Naive thymus-derived CD4-positive, alpha-beta T cell (primary cell): ENCODE results near the gene OSBPL9. TPM values are rescaled to one million over a fixed set of nuclear protein-coding genes. Genes with fewer than 3 reads are reported as not detected.

ENCODE experiments used
- ATAC-seq: fragments of 150-1000 bp; cut with Tn5 transposase; 2 replicates; pipeline ENCODE4 v1.10.0; 2021; ENCODE audit warnings: mild to moderate bottlenecking, moderate library complexity
- CTCF ChIA-PET: fragments of 350-600 bp; sonication (Branson Sonifier 250); formaldehyde crosslinking; loops from one replicate; lab custom pipeline; 2021; ENCODE audit warnings: antibody characterized with exemption; lab: Charles Lee
- POLR2A ChIA-PET: fragments of 350-600 bp; sonication (Branson Sonifier 250); formaldehyde crosslinking; loops from one replicate; lab custom pipeline; 2021; ENCODE audit warnings: antibody characterized with exemption, inconsistent platforms; lab: Charles Lee
- DNase-seq, 9 donors: peaks; one replicate each; pipeline versions ENCODE4 v3.0.0 to v3.0.0-alpha.2; 2020 to 2022; ENCODE audit warnings: mixed read lengths in 1 of 9
- H3K27ac ChIP-seq: one replicate; pipeline ENCODE4 v1.7.0; 2013; ENCODE audit warnings: mild to moderate bottlenecking, low read depth, low read length, moderate library complexity
- H3K27me3 ChIP-seq, 2 donors: one replicate each; pipeline ENCODE4 v1.7.0; 2013; ENCODE audit warnings: low read length in 2 of 2, mild to moderate bottlenecking in 2 of 2, moderate library complexity in 2 of 2; ENCODE audit not compliant: control insufficient read depth in 2 of 2, insufficient read depth in 2 of 2
- H3K36me3 ChIP-seq, 3 experiments: 1 replicate in 2 of 3; 2 replicates in 1 of 3; pipeline ENCODE4 v1.7.0; 2013; ENCODE audit warnings: low read length in 3 of 3, mild to moderate bottlenecking in 3 of 3, moderate library complexity in 1 of 3; ENCODE audit not compliant: insufficient read depth in 3 of 3, control insufficient read depth in 2 of 3
- H3K4me1 ChIP-seq, 2 donors: one replicate each; pipeline ENCODE4 v1.7.0; 2013; ENCODE audit warnings: low read length in 2 of 2, mild to moderate bottlenecking in 2 of 2, moderate library complexity in 1 of 2; ENCODE audit not compliant: control insufficient read depth in 2 of 2, insufficient read depth in 2 of 2
- H3K4me3 ChIP-seq: 2 replicates; pipeline ENCODE4 v1.7.0; 2013; ENCODE audit warnings: mild to moderate bottlenecking, low read length
- H3K9me3 ChIP-seq, 3 experiments: 1 replicate in 2 of 3; 2 replicates in 1 of 3; pipeline ENCODE4 v1.7.0; 2013; ENCODE audit warnings: low read length in 3 of 3; ENCODE audit not compliant: control insufficient read depth in 2 of 3
- H3K27ac Mint-ChIP-seq, 9 donors: one replicate each; pipeline ENCODE4 v1.8.0; 2020 to 2022; ENCODE audit warnings: mixed read lengths in 9 of 9, mild to moderate bottlenecking in 8 of 9, moderate library complexity in 5 of 9, inconsistent platforms in 2 of 9
- H3K27me3 Mint-ChIP-seq, 5 donors: one replicate each; pipeline ENCODE4 v1.8.0; 2021 to 2022; ENCODE audit warnings: mixed read lengths in 5 of 5, mild to moderate bottlenecking in 1 of 5
- H3K36me3 Mint-ChIP-seq, 5 donors: one replicate each; pipeline ENCODE4 v1.8.0; 2020 to 2022; ENCODE audit warnings: mixed read lengths in 5 of 5, mild to moderate bottlenecking in 3 of 5, inconsistent platforms in 1 of 5
- H3K4me1 Mint-ChIP-seq, 7 donors: one replicate each; pipeline ENCODE4 v1.8.0; 2020 to 2022; ENCODE audit warnings: mixed read lengths in 7 of 7, mild to moderate bottlenecking in 3 of 7, inconsistent platforms in 1 of 7
- H3K4me3 Mint-ChIP-seq, 10 donors: one replicate each; pipeline ENCODE4 v1.8.0; 2020 to 2022; ENCODE audit warnings: mild to moderate bottlenecking in 10 of 10, mixed read lengths in 10 of 10, moderate library complexity in 6 of 10, inconsistent platforms in 2 of 10
- H3K9me3 Mint-ChIP-seq, 11 donors: one replicate each; pipeline ENCODE4 v1.8.0; 2020 to 2022; ENCODE audit warnings: mixed read lengths in 11 of 11, mild to moderate bottlenecking in 4 of 11, inconsistent platforms in 1 of 11, moderate library complexity in 1 of 11
- intact Hi-C, 2 donors: fragments of 100-400 bp; cut with micrococcal nuclease; formaldehyde crosslinking; loops; one replicate each; pipeline ENCODE4 v1.15.1; 2023
- polyA plus RNA-seq, 2 donors: library from polyadenylated mRNA; unstranded; fragments of 300-500 nt; fragmentation: Illumina TruSeq; gene quantifications; one replicate each; pipeline ENCODE4 v1.2.3, GENCODE V29; 2021
- total RNA-seq, 6 experiments: library from RNA in 5 of 6; stranded (reverse) in 5 of 6; gene quantifications; 1 replicate in 5 of 6; 2 replicates in 1 of 6; pipeline ENCODE4 v1.2.3 and lab custom pipeline; 2021 to 2026

The OSBPL9 gene
- total and polyA plus RNA-seq, 7 experiments from 2014 or later = 44.5 to 63.2 (median 46.6) TPM

GRCh38 chr1:51572365-51572764 lies 44.5 kb upstream of the OSBPL9 start:
- intact Hi-C loops = no loop called here
- H3K27ac Mint-ChIP-seq = peak overlapping the region in 3 of 9 donors; percentile 8 to 81 (median 48)
- no peaks in the 10 kb centered on the region for H3K27me3 ChIP-seq
- no peaks in the 10 kb centered on the region for H3K9me3 ChIP-seq
- no peak for DNase-seq
- no peaks in the 10 kb centered on the region for H3K27me3 Mint-ChIP-seq
- no peak for ATAC-seq
- H3K36me3 Mint-ChIP-seq = peaks cover 0 to 7% (median 0%) of the 10 kb centered on the region in 5 donors
- H3K4me3 ChIP-seq = no peak overlapping the region
- ChIA-PET POLR2A (no interaction called here), CTCF (interaction anchor here (0.6 kb wide), 1 partner anchor 514 kb away, joined by 3 read pairs; no protein-coding TSS in a partner anchor)
- no peak overlapping the region for H3K4me3 Mint-ChIP-seq
- peaks cover 0 to 4% (median 0%) of the 10 kb centered on the region in 11 donors for H3K9me3 Mint-ChIP-seq
- no peak overlapping the region for H3K27ac ChIP-seq
- H3K36me3 ChIP-seq = no peaks in the 10 kb centered on the region
- peaks cover 24 to 36% of the 10 kb centered on the region in 2 donors for H3K4me1 ChIP-seq
- peaks cover 28 to 58% (median 49%) of the 10 kb centered on the region in 7 donors for H3K4me1 Mint-ChIP-seq

- Histone ChIP-seq H3K27ac (no peak overlapping the region), H3K4me3 (no peak overlapping the region), H3K4me1 (peaks cover 12 to 23% of the 10 kb centered on the region in 2 donors), H3K36me3 (no peaks in the 10 kb centered on the region), H3K27me3 (no peaks in the 10 kb centered on the region), H3K9me3 (no peaks in the 10 kb centered on the region)
- H3K4me1 Mint-ChIP-seq = peaks cover 18 to 55% (median 40%) of the 10 kb centered on the region in 7 donors
- no peak overlapping the region for H3K4me3 Mint-ChIP-seq
- intact Hi-C loops = no loop called here
- DNase-seq (no peak), ATAC-seq (no peak)
- POLR2A ChIA-PET = interaction anchor here (0.6 to 0.7 kb wide), 2 partner anchors 295 to 349 kb away, joined by 3 read pairs; no protein-coding TSS in a partner anchor
- peak overlapping the region in 2 of 9 donors; percentile 38 to 72 for H3K27ac Mint-ChIP-seq
- CTCF ChIA-PET = no interaction called here
- peaks cover 0 to 4% (median 0%) of the 10 kb centered on the region in 11 donors for H3K9me3 Mint-ChIP-seq
- H3K36me3 Mint-ChIP-seq = peaks cover 0 to 7% (median 0%) of the 10 kb centered on the region in 5 donors
- no peaks in the 10 kb centered on the region for H3K27me3 Mint-ChIP-seq
Observed at GRCh38 chr1:51574796-51575195, 42.1 kb upstream of the OSBPL9 start.

- Mint-ChIP-seq H3K4me3 (peak overlapping the region in 7 of 10 donors; percentile 0 to 69 (median 3)), H3K27ac (peak overlapping the region; percentile 1 to 78 (median 29))
- POLR2A ChIA-PET = interaction anchor here (0.6 to 0.7 kb wide), 2 partner anchors 296 to 348 kb away, joined by 3 read pairs; no protein-coding TSS in a partner anchor
Observed at GRCh38 chr1:51575406-51576084, 41.3 kb upstream of the OSBPL9 start.

DNA sequence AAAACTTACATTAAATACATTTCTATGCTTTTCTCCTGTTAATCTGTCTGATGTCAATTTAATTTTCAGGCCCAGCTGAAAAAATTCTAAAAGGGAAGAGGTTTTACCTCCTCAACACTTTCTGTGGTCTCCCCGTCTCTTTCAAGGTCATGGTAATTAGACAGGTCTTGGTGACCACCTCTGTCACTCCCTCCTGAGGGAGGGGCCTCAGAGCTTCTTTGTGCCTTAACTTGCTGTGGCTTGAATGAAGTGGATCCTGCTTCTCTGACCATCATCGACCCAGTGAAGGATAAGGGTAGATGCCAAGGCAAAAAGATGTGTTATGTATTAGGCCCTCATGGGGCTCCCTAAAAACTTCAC lies 40.8 kb upstream of the OSBPL9 start:
- peak overlapping the region; percentile 18 for H3K27ac ChIP-seq
- peak overlapping the region; percentile 1 to 78 (median 29) for H3K27ac Mint-ChIP-seq
- peaks cover 10 to 43% (median 28%) of the 10 kb centered on the region in 7 donors for H3K4me1 Mint-ChIP-seq
- peaks cover 0 to 4% (median 0%) of the 10 kb centered on the region in 11 donors for H3K9me3 Mint-ChIP-seq
- no peaks in the 10 kb centered on the region for H3K36me3 ChIP-seq
- peaks cover 0 to 5% (median 0%) of the 10 kb centered on the region in 5 donors for H3K36me3 Mint-ChIP-seq
- H3K4me3 ChIP-seq = no peak overlapping the region
- peak overlapping the region in 4 of 10 donors; percentile 0 to 69 (median 36) for H3K4me3 Mint-ChIP-seq
- ChIA-PET CTCF (no interaction called here), POLR2A (no interaction called here)
- H3K27me3 Mint-ChIP-seq = no peaks in the 10 kb centered on the region
- H3K27me3 ChIP-seq = no peaks in the 10 kb centered on the region
- H3K4me1 ChIP-seq = peaks cover 0 to 14% of the 10 kb centered on the region in 2 donors
- intact Hi-C loops = no loop called here
- ATAC-seq (no peak), DNase-seq (no peak)
- no peaks in the 10 kb centered on the region for H3K9me3 ChIP-seq

More at GRCh38 chr1:51575406-51576084, 41.3 kb upstream of the OSBPL9 start:
- intact Hi-C loops = no loop called here
- Histone ChIP-seq H3K4me3 (no peak overlapping the region), H3K27ac (peak overlapping the region; percentile 18), H3K27me3 (no peaks in the 10 kb centered on the region), H3K36me3 (no peaks in the 10 kb centered on the region), H3K4me1 (peaks cover 4 to 16% of the 10 kb centered on the region in 2 donors), H3K9me3 (no peaks in the 10 kb centered on the region)
- Mint-ChIP-seq H3K9me3 (peaks cover 0 to 4% (median 0%) of the 10 kb centered on the region in 11 donors), H3K36me3 (peaks cover 0 to 5% (median 0%) of the 10 kb centered on the region in 5 donors), H3K4me1 (peaks cover 11 to 48% (median 33%) of the 10 kb centered on the region in 7 donors), H3K27me3 (no peaks in the 10 kb centered on the region)
- CTCF ChIA-PET = no interaction called here
- no peak for ATAC-seq
- DNase-seq = no peak

- H3K27me3 Mint-ChIP-seq = no peaks in the 10 kb centered on the region
- intact Hi-C loops = no loop called here
- ChIA-PET CTCF (no interaction called here), POLR2A (no interaction called here)
- no peak overlapping the region for H3K4me3 ChIP-seq
- H3K4me1 ChIP-seq = peaks cover 0 to 14% of the 10 kb centered on the region in 2 donors
- peaks cover 0 to 5% (median 0%) of the 10 kb centered on the region in 5 donors for H3K36me3 Mint-ChIP-seq
- peaks cover 0 to 4% (median 0%) of the 10 kb centered on the region in 11 donors for H3K9me3 Mint-ChIP-seq
- H3K4me1 Mint-ChIP-seq = peaks cover 10 to 40% (median 23%) of the 10 kb centered on the region in 7 donors
- H3K27ac Mint-ChIP-seq = peak overlapping the region in 4 of 9 donors; percentile 36 to 72 (median 64)
- no peak for ATAC-seq
- peak overlapping the region in 1 of 10 donors; percentile 26 for H3K4me3 Mint-ChIP-seq
- no peaks in the 10 kb centered on the region for H3K36me3 ChIP-seq
- H3K27me3 ChIP-seq = no peaks in the 10 kb centered on the region
- no peak for DNase-seq
- H3K27ac ChIP-seq = no peak overlapping the region
- H3K9me3 ChIP-seq = no peaks in the 10 kb centered on the region
Observed at GRCh38 chr1:51576923-51577322, 40.0 kb upstream of the OSBPL9 start.

- Histone ChIP-seq H3K9me3 (no peaks in the 10 kb centered on the region), H3K27me3 (no peaks in the 10 kb centered on the region), H3K4me1 (peaks cover 0 to 14% of the 10 kb centered on the region in 2 donors), H3K27ac (no peak overlapping the region), H3K4me3 (no peak overlapping the region), H3K36me3 (no peaks in the 10 kb centered on the region)
- intact Hi-C loops = no loop called here
- ATAC-seq = peak; percentile 70
- Mint-ChIP-seq H3K4me1 (peaks cover 10 to 40% (median 23%) of the 10 kb centered on the region in 7 donors), H3K4me3 (peak overlapping the region in 1 of 10 donors; percentile 10), H3K9me3 (peaks cover 0 to 4% (median 0%) of the 10 kb centered on the region in 11 donors), H3K36me3 (peaks cover 0 to 5% (median 0%) of the 10 kb centered on the region in 5 donors), H3K27ac (peak overlapping the region in 1 of 9 donors; percentile 44), H3K27me3 (no peaks in the 10 kb centered on the region)
- POLR2A ChIA-PET = no interaction called here
- DNase-seq = no peak
- CTCF ChIA-PET = no interaction called here
Observed at GRCh38 chr1:51578383-51579109, 38.3 kb upstream of the OSBPL9 start.
